Measurements from ENCODE around the gene PDZD7.
A peak's percentile ranks its signal among the peaks of the same experiment; 100 is the strongest.

PDZD7 gene

GRCh38 chr10:101031128-101031795 is at the start of gene PDZD7, which contains the start of gene SFXN3:
Gene PDZD7 (minus strand): TSS chr10:101031129. CDS start chr10:101030219, 910 bp downstream.
Gene SFXN3 (plus strand): TSS chr10:101031234. CDS start chr10:101034695, 3,461 bp downstream.
- DNase-seq (ENCODE audit: low read depth in 2 of 2, low spot score in 1 of 2), result peak; percentile 92

GRCh38 chr10:101079874-101080273 is 48.9 kb upstream of the PDZD7 start:
- no peak for DNase-seq (ENCODE audit: low read depth in 2 of 2, low spot score in 1 of 2)

- DNase-seq (ENCODE audit: low read depth in 2 of 2, low spot score in 1 of 2), result no peak
These were observed 45.7 kb upstream of the PDZD7 start for GRCh38 chr10:101076630-101077029.

GRCh38 chr10:101075775-101076174 is 44.8 kb upstream of the PDZD7 start:
- no peak for DNase-seq (ENCODE audit: low read depth in 2 of 2, low spot score in 1 of 2)

- DNase-seq (ENCODE audit: low read depth in 2 of 2, low spot score in 1 of 2), result no peak
These were observed 42.7 kb upstream of the PDZD7 start for GRCh38 chr10:101073631-101074030.

GRCh38 chr10:101072923-101073322 is 42.0 kb upstream of the PDZD7 start:
- no peak for DNase-seq (ENCODE audit: low read depth in 2 of 2, low spot score in 1 of 2)

GRCh38 chr10:101071885-101072433 is 41.0 kb upstream of the PDZD7 start:
- no peak for DNase-seq (ENCODE audit: low read depth in 2 of 2, low spot score in 1 of 2)

GRCh38 chr10:101071267-101071884 is 40.4 kb upstream of the PDZD7 start:
- DNase-seq (ENCODE audit: low read depth in 2 of 2, low spot score in 1 of 2), result no peak

GRCh38 chr10:101070098-101070497 is 39.2 kb upstream of the PDZD7 start:
- no peak for DNase-seq (ENCODE audit: low read depth in 2 of 2, low spot score in 1 of 2)

GRCh38 chr10:101069441-101069840 is 38.5 kb upstream of the PDZD7 start:
- DNase-seq (ENCODE audit: low read depth in 2 of 2, low spot score in 1 of 2), result no peak

- peak; percentile 47 to 64 for DNase-seq (ENCODE audit: low read depth in 2 of 2, low spot score in 1 of 2)
These were observed 36.6 kb upstream of the PDZD7 start for GRCh38 chr10:101067356-101068083.

GRCh38 chr10:101066896-101067355 is 36.0 kb upstream of the PDZD7 start:
- no peak for DNase-seq (ENCODE audit: low read depth in 2 of 2, low spot score in 1 of 2)

- DNase-seq (ENCODE audit: low read depth in 2 of 2, low spot score in 1 of 2), result no peak
These were observed 35.4 kb upstream of the PDZD7 start for GRCh38 chr10:101066146-101066895.

- no peak for DNase-seq (ENCODE audit: low read depth in 2 of 2, low spot score in 1 of 2)
These were observed 34.7 kb upstream of the PDZD7 start for GRCh38 chr10:101065481-101066145.

- DNase-seq (ENCODE audit: low read depth in 2 of 2, low spot score in 1 of 2), result no peak
These were observed 33.6 kb upstream of the PDZD7 start for GRCh38 chr10:101064415-101065030.

- no peak for DNase-seq (ENCODE audit: low read depth in 2 of 2, low spot score in 1 of 2)
These were observed 32.9 kb upstream of the PDZD7 start for GRCh38 chr10:101063548-101064414.

- no peak for DNase-seq (ENCODE audit: low read depth in 2 of 2, low spot score in 1 of 2)
These were observed 32.2 kb upstream of the PDZD7 start for GRCh38 chr10:101063050-101063525.

- DNase-seq (ENCODE audit: low read depth in 2 of 2, low spot score in 1 of 2), result no peak
These were observed 31.5 kb upstream of the PDZD7 start for GRCh38 chr10:101062232-101063049.

All from stimulated activated CD8-positive, alpha-beta memory T cell treated with anti-CD3 and anti-CD28 coated beads, Interleukin-4, amount 100 ng/mL, for 4 hours (primary cell).